Stimulated activated CD8-positive, alpha-beta memory T cell treated with anti-CD3 and anti-CD28 coated beads, Interleukin-4, amount 100 ng/mL, for 4 hours (primary cell): ENCODE measurements around the gene SSBP1.
"Not testable (repeated sequence)": the region's sequence is repeated elsewhere in the genome, so short reads cannot be mapped to it uniquely, and the experiment has no call there.

Source experiments
- DNase-seq, 2 donors: peaks; one replicate each; pipeline ENCODE4 v3.0.0-alpha.2; 2020; ENCODE audit warnings: low read depth in 2 of 2, low spot score in 1 of 2

Gene SSBP1

GRCh38 chr7:141709318-141709717 lies 28.8 kb upstream of the SSBP1 start:
- DNase-seq, result no peak

GRCh38 chr7:141709749-141710148 lies 28.4 kb upstream of the SSBP1 start:
- DNase-seq, result no peak

- no peak for DNase-seq
Observed at GRCh38 chr7:141710301-141710700, 27.9 kb upstream of the SSBP1 start.

- no peak for DNase-seq
Observed at GRCh38 chr7:141712603-141713255, 25.4 kb upstream of the SSBP1 start.

GRCh38 chr7:141713890-141714289 lies 24.3 kb upstream of the SSBP1 start:
- no peak for DNase-seq

- DNase-seq, result no peak
Observed at GRCh38 chr7:141714571-141714970, 23.6 kb upstream of the SSBP1 start.

- no peak for DNase-seq
Observed at GRCh38 chr7:141715018-141715417, 23.1 kb upstream of the SSBP1 start.

GRCh38 chr7:141715794-141716689 lies 22.1 kb upstream of the SSBP1 start:
- DNase-seq, result no peak

- no peak for DNase-seq
Observed at GRCh38 chr7:141717450-141717849, 20.7 kb upstream of the SSBP1 start.

GRCh38 chr7:141722529-141722928 lies 15.6 kb upstream of the SSBP1 start:
- no peak for DNase-seq

GRCh38 chr7:141729020-141729419 lies 9.1 kb upstream of the SSBP1 start:
- no peak for DNase-seq

- no peak for DNase-seq
Observed at GRCh38 chr7:141731476-141732149, 6.5 kb upstream of the SSBP1 start.

- no peak for DNase-seq
Observed at GRCh38 chr7:141737118-141737835, 881 bp upstream of the SSBP1 start.

- DNase-seq, result no peak
Observed at GRCh38 chr7:141738592-141739013, 445 bp downstream of the SSBP1 start.

- DNase-seq, result no peak
Observed at GRCh38 chr7:141739250-141739649, 1.1 kb downstream of the SSBP1 start.

GRCh38 chr7:141742229-141742628 lies 4.1 kb downstream of the SSBP1 start:
- DNase-seq, result no peak

GRCh38 chr7:141744131-141744530 lies 6.0 kb downstream of the SSBP1 start:
- DNase-seq, result no peak

GRCh38 chr7:141748396-141748795 lies 10.2 kb downstream of the SSBP1 start:
- no peak for DNase-seq

- DNase-seq, result not testable (repeated sequence)
Observed at GRCh38 chr7:141751904-141752303, 13.7 kb downstream of the SSBP1 start.

GRCh38 chr7:141752634-141753033 lies 14.5 kb downstream of the SSBP1 start:
- DNase-seq, result no peak

GRCh38 chr7:141754939-141755338 lies 16.8 kb downstream of the SSBP1 start:
- DNase-seq, result no peak
